ENCODE results near the gene FXYD4. TPM values are rescaled to one million over a fixed set of nuclear protein-coding genes. Genes with fewer than 3 reads are reported as not detected.

Gene FXYD4
- total RNA-seq, 1 donor from 2014 or later: not detected

- DNase-seq (ENCODE audit: low read depth, low spot score): no peak
These were observed 27.4 kb upstream of the FXYD4 start for GRCh38 chr10:43344051-43344450.

DNA sequence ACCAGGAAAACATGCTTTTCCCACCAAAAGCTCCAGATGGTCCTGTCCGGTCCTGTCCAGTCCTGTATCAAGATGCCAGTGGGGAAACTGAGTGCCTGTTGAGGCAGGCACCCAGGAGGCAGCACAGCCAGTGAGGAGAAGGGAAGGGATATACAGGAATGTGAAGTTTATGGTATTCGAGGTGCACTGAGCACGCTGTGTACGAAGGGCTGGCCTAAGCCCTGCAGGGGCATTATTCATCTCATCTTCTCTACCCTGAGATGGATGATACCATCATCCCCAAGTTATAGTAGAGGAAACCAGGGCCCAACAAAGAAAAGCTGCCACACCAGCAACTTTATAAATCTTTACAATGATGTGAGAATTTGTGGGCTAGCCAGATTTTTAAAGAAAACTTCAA lies 23.4 kb upstream of the FXYD4 start:
- DNase-seq (ENCODE audit: low read depth, low spot score): no peak

DNA sequence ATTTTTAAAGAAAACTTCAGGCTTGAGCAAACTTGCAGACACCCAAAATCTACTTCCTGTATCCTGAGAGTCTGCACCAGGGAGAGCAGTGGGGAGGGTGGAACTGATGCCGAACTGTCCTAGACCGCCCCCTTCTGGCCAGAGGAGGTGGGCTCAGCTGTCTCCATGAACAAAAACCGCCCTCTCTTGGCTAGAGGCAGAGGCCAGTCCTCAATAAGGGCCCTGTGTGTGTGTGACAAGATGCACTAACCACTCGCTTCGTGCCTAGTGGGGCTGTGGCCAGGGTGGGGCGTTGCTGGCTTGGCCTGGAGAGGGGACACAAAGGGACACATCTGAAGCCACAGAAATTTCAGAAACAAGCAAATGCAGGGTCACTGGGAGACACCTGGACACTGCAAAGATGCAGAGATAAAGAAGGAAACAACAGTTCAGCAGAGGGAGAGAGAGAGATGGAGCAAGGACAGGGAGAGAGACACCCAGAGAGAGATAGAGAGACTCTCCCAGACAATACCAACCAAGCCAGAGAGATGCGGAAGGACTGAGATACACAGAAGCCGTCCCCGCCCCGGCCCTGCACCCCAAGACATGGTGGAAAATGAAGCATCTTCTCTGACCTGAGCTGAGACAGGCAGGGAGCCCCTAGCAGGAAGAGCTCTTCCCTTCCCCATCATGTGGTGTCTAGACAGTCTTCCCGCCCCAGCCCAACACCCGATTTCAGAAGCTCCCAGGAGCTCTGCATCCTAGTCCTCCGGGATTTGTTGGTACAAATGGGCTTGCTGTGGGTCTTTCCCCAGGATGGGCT lies 22.7 kb upstream of the FXYD4 start:
- DNase-seq (ENCODE audit: low read depth, low spot score): peak; percentile 20

DNA sequence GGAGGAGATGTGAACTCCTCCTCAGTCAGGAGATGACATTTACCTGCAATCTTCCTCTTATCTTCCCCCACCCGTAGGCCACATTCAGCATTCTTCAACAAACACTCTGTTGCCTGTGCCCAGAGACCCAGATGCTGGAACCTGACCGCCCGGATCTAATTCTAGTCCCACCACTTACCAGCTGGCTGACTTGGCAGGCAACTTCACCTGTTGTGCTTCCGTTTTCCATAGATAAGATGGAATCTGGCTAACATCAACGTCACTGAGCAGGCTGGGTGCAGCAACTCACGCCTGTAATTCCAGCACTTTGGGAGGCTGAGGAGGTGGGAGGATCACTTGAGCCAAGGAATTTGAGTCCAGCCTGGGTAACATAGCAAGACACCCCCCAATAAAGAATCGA lies 21.3 kb upstream of the FXYD4 start:
- DNase-seq (ENCODE audit: low read depth, low spot score): no peak

- no peak for DNase-seq (ENCODE audit: low read depth, low spot score)
These were observed 20.8 kb upstream of the FXYD4 start for GRCh38 chr10:43350686-43351085.

DNA sequence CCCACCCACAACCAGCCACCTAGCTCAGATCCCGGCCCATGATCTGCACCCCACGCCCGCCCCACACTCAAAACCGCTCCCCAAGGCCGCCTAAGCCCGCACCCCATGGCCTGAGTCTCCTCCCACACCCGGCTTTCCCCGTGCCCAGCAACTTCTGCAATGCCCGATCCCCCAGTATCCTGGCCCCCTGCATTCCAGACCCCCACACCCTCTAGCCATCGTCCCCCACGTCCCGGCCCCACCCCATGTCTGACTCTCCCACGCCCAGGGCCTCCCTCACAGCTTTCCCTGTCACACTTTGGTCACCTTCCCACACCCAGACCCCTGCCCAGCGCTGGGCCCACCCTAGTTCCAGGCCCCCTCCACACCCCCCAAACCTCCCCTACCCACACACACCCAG lies 20.1 kb upstream of the FXYD4 start:
- DNase-seq (ENCODE audit: low read depth, low spot score): no peak

- no peak for DNase-seq (ENCODE audit: low read depth, low spot score)
These were observed 18.5 kb upstream of the FXYD4 start for GRCh38 chr10:43352951-43353350.

DNA sequence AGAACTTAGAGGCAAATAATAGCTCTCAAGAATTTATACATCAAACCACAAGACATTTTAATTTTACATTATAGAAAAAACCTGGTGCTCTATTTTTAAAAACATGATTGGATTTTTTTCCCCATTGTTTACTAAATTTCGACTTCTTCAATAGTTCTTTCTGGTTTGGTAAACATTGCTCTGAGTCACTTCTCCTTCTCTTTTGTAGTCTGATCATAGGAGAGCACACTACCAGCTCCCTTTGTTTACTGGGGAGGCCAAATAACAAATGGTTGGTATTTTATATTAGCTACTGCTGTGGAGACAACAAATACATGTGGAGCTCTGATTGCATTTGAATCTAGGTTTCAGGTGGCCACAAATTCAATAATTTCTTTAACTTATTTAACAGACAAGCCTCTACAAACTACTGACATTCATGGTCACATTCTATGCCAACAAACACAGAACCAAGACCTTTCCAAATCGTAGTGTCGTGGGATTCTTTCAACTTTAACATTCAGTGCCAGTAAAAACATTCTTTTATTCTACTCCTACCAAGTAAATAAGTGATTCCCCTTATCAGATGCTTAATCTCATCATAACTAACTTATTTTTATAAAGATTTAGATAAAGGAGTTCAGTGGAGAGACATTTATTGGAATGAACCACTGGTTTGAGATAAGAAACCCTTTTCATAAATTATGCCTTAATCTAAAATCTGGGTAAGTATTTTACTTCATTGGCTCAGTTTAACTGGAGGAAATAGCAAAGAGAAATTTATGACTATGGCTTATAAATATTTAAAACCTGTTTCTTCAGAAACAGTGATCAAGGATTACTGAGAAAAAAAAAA lies 17.7 kb upstream of the FXYD4 start:
- DNase-seq (ENCODE audit: low read depth, low spot score): no peak

- no peak for DNase-seq (ENCODE audit: low read depth, low spot score)
These were observed 17.2 kb upstream of the FXYD4 start for GRCh38 chr10:43354330-43354635.

- DNase-seq (ENCODE audit: low read depth, low spot score): no peak
These were observed 16.5 kb upstream of the FXYD4 start for GRCh38 chr10:43354879-43355380.

- no peak for DNase-seq (ENCODE audit: low read depth, low spot score)
These were observed 15.6 kb upstream of the FXYD4 start for GRCh38 chr10:43355749-43356371.

DNA sequence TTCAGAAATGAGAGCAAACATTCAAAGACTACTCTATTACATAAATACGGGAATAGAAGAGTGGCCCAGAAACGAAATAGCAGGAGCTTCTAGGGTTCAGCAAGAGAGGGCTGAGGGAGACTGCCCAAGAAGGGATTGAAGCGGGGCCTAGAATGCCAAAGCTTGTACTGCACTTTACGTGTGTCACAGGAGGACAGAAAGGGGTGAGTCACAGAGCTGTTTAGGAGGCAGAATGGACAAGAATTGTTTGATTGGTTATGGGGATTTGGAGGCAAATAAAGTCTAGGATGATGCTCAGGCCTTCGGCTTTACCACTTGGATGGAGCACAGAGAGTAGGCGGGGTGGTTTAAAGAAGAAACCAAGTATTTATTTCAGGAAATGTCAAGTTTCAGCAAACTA lies 11.3 kb upstream of the FXYD4 start:
- DNase-seq (ENCODE audit: low read depth, low spot score): no peak

- DNase-seq (ENCODE audit: low read depth, low spot score): no peak
These were observed 9.8 kb upstream of the FXYD4 start for GRCh38 chr10:43361547-43362190.

- peak; percentile 11 for DNase-seq (ENCODE audit: low read depth, low spot score)
These were observed 9.1 kb upstream of the FXYD4 start for GRCh38 chr10:43362191-43362839.

GRCh38 chr10:43365001-43365400 lies 6.4 kb upstream of the FXYD4 start:
- DNase-seq (ENCODE audit: low read depth, low spot score): no peak

GRCh38 chr10:43369921-43370320 lies 1.5 kb upstream of the FXYD4 start:
- DNase-seq (ENCODE audit: low read depth, low spot score): no peak

GRCh38 chr10:43370671-43371215 lies 693 bp upstream of the FXYD4 start:
- DNase-seq (ENCODE audit: low read depth, low spot score): no peak

- DNase-seq (ENCODE audit: low read depth, low spot score): no peak
These were observed 1.4 kb downstream of the FXYD4 start for GRCh38 chr10:43372765-43373361.

- no peak for DNase-seq (ENCODE audit: low read depth, low spot score)
These were observed 2.0 kb downstream of the FXYD4 start for GRCh38 chr10:43373461-43373860.

- no peak for DNase-seq (ENCODE audit: low read depth, low spot score)
These were observed 2.8 kb downstream of the FXYD4 start for GRCh38 chr10:43374194-43374593.

Data from pulmonary artery endothelial cell (primary cell).